ENCODE results near the gene ZFC3H1. TPM values are rescaled to one million over a fixed set of nuclear protein-coding genes. Genes with fewer than 3 reads are reported as not detected.

The ZFC3H1 gene
- total RNA-seq, 3 donors from 2014 or later (not counting 1 experiment from before 2014, with no cell fraction given) = 158 to 164 (median 164) TPM

DNA sequence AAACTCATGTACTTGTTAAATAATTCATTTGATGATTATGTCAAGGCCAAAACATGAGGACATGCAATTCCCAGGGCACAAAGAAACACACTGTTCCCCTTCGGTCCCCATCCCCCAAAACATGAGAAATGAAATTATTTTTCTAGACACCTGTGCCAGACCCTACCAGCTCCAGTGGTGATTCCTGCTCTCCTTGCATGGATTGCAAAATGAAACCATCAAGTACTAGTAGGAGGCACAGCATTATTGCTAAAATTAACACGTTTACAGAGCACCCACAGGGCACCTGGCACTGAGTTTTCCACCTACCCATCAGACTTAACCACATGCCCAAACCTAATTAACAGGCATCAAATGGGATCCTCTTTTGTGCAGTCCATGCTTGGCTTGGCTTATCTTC, 76.6 kb downstream of the ZFC3H1 start:
- Mint-ChIP-seq H3K27ac (no peak overlapping the region), H3K4me1 (no peaks in the 10 kb centered on the region), H3K4me3 (no peak overlapping the region), H3K27me3 (ENCODE audit: low read depth in 2 of 2) (peaks cover 14 to 18% of the 10 kb centered on the region in 2 donors), H3K9me3 (no peaks in the 10 kb centered on the region), H3K36me3 (no peaks in the 10 kb centered on the region)
- Histone ChIP-seq H3K27me3 (ENCODE audit: control insufficient read depth, insufficient read depth, low read length) (no peaks in the 10 kb centered on the region), H3K27ac (ENCODE audit: low read length) (no peak overlapping the region), H3K9me3 (ENCODE audit: control insufficient read depth, insufficient read depth, low read length) (no peaks in the 10 kb centered on the region), H3K4me3 (ENCODE audit: low read length) (no peak overlapping the region), H3K36me3 (ENCODE audit: control insufficient read depth, insufficient read depth, low read length) (no peaks in the 10 kb centered on the region), H3K4me1 (ENCODE audit: control insufficient read depth, insufficient read depth, low read length) (no peaks in the 10 kb centered on the region)
- ATAC-seq (no peak), DNase-seq (no peak)
- TF ChIP-seq, protein P1, sequence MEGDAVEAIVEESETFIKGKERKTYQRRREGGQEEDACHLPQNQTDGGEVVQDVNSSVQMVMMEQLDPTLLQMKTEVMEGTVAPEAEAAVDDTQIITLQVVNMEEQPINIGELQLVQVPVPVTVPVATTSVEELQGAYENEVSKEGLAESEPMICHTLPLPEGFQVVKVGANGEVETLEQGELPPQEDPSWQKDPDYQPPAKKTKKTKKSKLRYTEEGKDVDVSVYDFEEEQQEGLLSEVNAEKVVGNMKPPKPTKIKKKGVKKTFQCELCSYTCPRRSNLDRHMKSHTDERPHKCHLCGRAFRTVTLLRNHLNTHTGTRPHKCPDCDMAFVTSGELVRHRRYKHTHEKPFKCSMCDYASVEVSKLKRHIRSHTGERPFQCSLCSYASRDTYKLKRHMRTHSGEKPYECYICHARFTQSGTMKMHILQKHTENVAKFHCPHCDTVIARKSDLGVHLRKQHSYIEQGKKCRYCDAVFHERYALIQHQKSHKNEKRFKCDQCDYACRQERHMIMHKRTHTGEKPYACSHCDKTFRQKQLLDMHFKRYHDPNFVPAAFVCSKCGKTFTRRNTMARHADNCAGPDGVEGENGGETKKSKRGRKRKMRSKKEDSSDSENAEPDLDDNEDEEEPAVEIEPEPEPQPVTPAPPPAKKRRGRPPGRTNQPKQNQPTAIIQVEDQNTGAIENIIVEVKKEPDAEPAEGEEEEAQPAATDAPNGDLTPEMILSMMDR (IDR thresholded peaks at IDR 0.05) = no peak
- intact Hi-C loops (cut with micrococcal nuclease) = no loop called here
- WGBS (ENCODE audit: insufficient coverage) = 84% methylated on average over 2 of the region's 2 CpGs

DNA sequence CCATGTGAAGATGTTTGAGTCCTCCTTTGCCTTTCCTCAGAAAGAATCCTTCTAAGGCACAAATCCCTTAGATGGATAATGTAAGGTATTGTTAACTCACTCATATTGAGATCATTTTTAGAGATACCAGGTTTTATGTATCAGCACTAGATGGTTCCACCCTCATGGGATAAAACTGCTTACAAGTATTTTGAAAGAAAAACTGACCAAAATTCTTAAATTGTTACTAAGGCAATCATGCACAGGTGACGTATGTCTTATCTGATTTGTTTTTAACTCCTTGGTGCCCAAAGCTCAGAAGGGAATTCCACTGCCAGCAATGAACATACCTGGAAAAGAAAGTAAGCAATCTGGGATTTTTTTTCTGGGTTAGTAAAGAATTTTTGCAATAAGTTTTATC, 78.4 kb downstream of the ZFC3H1 start:
- Histone ChIP-seq H3K9me3 (ENCODE audit: control insufficient read depth, insufficient read depth, low read length) (no peaks in the 10 kb centered on the region), H3K4me1 (ENCODE audit: control insufficient read depth, insufficient read depth, low read length) (no peaks in the 10 kb centered on the region), H3K27ac (ENCODE audit: low read length) (no peak overlapping the region), H3K4me3 (ENCODE audit: low read length) (no peak overlapping the region), H3K36me3 (ENCODE audit: control insufficient read depth, insufficient read depth, low read length) (no peaks in the 10 kb centered on the region), H3K27me3 (ENCODE audit: control insufficient read depth, insufficient read depth, low read length) (no peaks in the 10 kb centered on the region)
- intact Hi-C loops (cut with micrococcal nuclease) = no loop called here
- Mint-ChIP-seq H3K27ac (no peak overlapping the region), H3K27me3 (ENCODE audit: low read depth in 2 of 2) (peaks cover 9 to 11% of the 10 kb centered on the region in 2 donors), H3K9me3 (no peaks in the 10 kb centered on the region), H3K4me3 (no peak overlapping the region), H3K4me1 (no peaks in the 10 kb centered on the region), H3K36me3 (no peaks in the 10 kb centered on the region)
- no peak for DNase-seq
- no peak for ATAC-seq
- TF ChIP-seq, protein P1 (IDR thresholded peaks at IDR 0.05) = no peak
- WGBS (ENCODE audit: insufficient coverage) = 83% methylated on average over 1 of the region's 1 CpG

DNA sequence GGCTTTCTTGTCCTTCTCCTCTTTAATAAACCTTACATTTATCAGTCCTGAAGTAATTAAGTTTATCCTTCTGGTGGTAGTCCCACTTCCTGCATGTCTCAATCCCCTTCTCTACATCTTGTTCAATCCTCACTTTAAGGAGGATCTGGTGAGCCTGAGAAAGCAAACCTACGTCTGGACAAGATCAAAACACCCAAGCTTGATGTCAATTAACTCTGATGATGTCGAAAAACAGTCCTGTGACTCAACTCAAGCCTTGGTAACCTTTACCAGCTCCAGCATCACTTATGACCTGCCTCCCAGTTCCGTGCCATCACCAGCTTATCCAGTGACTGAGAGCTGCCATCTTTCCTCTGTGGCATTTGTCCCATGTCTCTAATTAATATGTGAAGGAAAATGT, 79.3 kb downstream of the ZFC3H1 start:
- Histone ChIP-seq H3K27ac (ENCODE audit: low read length) (no peak overlapping the region), H3K27me3 (ENCODE audit: control insufficient read depth, insufficient read depth, low read length) (no peaks in the 10 kb centered on the region), H3K9me3 (ENCODE audit: control insufficient read depth, insufficient read depth, low read length) (no peaks in the 10 kb centered on the region), H3K4me1 (ENCODE audit: control insufficient read depth, insufficient read depth, low read length) (no peaks in the 10 kb centered on the region), H3K4me3 (ENCODE audit: low read length) (no peak overlapping the region), H3K36me3 (ENCODE audit: control insufficient read depth, insufficient read depth, low read length) (no peaks in the 10 kb centered on the region)
- no peak for ATAC-seq
- intact Hi-C loops (cut with micrococcal nuclease) = no loop called here
- no peaks in the 10 kb centered on the region for H3K36me3 Mint-ChIP-seq
- H3K4me1 Mint-ChIP-seq = no peaks in the 10 kb centered on the region
- H3K27ac Mint-ChIP-seq = no peak overlapping the region
- peaks cover 9 to 11% of the 10 kb centered on the region in 2 donors for H3K27me3 Mint-ChIP-seq (ENCODE audit: low read depth in 2 of 2)
- H3K4me3 Mint-ChIP-seq = no peak overlapping the region
- DNase-seq = no peak
- TF ChIP-seq, protein P1 (IDR thresholded peaks at IDR 0.05) = no peak
- 90% methylated on average over 3 of the region's 3 CpGs for WGBS (ENCODE audit: insufficient coverage)
- H3K9me3 Mint-ChIP-seq = no peaks in the 10 kb centered on the region

DNA sequence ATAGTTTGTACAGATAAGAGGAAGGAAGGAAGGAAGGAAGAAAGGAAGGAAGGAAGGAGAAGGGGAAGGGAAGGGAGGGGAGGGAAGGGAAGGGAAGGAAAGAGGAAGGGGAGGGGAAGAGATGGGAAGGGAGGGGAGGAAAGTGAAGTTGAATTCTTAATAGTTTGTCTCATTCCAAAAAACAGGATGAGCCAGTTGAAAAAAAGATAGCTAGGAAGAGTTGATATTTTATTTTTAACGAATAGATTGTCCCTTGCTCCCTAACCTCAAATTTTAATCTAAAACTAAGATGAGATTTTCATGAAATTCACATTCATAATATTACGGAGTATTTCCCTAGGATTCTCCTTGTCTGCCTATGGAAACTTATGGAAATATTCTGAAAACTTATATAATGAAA, 80.7 kb downstream of the ZFC3H1 start:
- Mint-ChIP-seq H3K4me1 (no peaks in the 10 kb centered on the region), H3K9me3 (no peaks in the 10 kb centered on the region), H3K27me3 (ENCODE audit: low read depth in 2 of 2) (peaks cover 13 to 17% of the 10 kb centered on the region in 2 donors), H3K4me3 (no peak overlapping the region), H3K36me3 (no peaks in the 10 kb centered on the region), H3K27ac (no peak overlapping the region)
- H3K4me1 ChIP-seq (ENCODE audit: control insufficient read depth, insufficient read depth, low read length) = no peaks in the 10 kb centered on the region
- WGBS (ENCODE audit: insufficient coverage) = no CpG with 5 or more reads among the region's 2 CpGs
- no peaks in the 10 kb centered on the region for H3K9me3 ChIP-seq (ENCODE audit: control insufficient read depth, insufficient read depth, low read length)
- no peak overlapping the region for H3K27ac ChIP-seq (ENCODE audit: low read length)
- TF ChIP-seq, protein P1 (IDR thresholded peaks at IDR 0.05) = no peak
- intact Hi-C loops (cut with micrococcal nuclease) = no loop called here
- H3K4me3 ChIP-seq (ENCODE audit: low read length) = no peak overlapping the region
- no peaks in the 10 kb centered on the region for H3K36me3 ChIP-seq (ENCODE audit: control insufficient read depth, insufficient read depth, low read length)
- DNase-seq (no peak), ATAC-seq (no peak)
- H3K27me3 ChIP-seq (ENCODE audit: control insufficient read depth, insufficient read depth, low read length) = no peaks in the 10 kb centered on the region
